H1 (cell line): ENCODE results near the gene NFAT5.

Source experiments
- EZH2 ChIP-seq: fragments of 200-600 bp; sonication (generic); IDR thresholded peaks from 2 replicates; pipeline ENCODE4 v1.7.1; 2012; ENCODE audit warnings: low read depth, mild to moderate bottlenecking, moderate library complexity, low read length, inconsistent platforms; ENCODE audit not compliant: severe bottlenecking
- HDAC2 ChIP-seq, 2 experiments: fragments of 300-600 bp in 1 of 2; sonication (generic) in 1 of 2; IDR thresholded peaks; 2 replicates each; pipeline ENCODE4 v1.6.1; 2011 to 2012; ENCODE audit warnings: low read depth in 2 of 2, low read length in 2 of 2, mild to moderate bottlenecking in 2 of 2, moderate library complexity in 2 of 2, borderline replicate concordance in 1 of 2, inconsistent platforms in 1 of 2
- HDAC6 ChIP-seq: IDR thresholded peaks from one replicate; pipeline ENCODE4 v1.7.1; 2012; ENCODE audit warnings: low read depth, mild to moderate bottlenecking, inconsistent platforms, low read length, moderate library complexity
- MAFK ChIP-seq: IDR thresholded peaks from 2 replicates; pipeline ENCODE4 v1.6.1; 2012; ENCODE audit warnings: low read depth, mild to moderate bottlenecking, improper control_type of control experiment, low read length
- POLR2AphosphoS5 ChIP-seq: IDR thresholded peaks from 2 replicates; pipeline ENCODE4 v1.6.1; 2011; ENCODE audit warnings: low read depth, low read length
- RXRA ChIP-seq: IDR thresholded peaks from 2 replicates; pipeline ENCODE4 v1.6.1; 2011; ENCODE audit warnings: low read depth, mild to moderate bottlenecking, low read length, moderate library complexity; ENCODE audit not compliant: insufficient read depth

DNA sequence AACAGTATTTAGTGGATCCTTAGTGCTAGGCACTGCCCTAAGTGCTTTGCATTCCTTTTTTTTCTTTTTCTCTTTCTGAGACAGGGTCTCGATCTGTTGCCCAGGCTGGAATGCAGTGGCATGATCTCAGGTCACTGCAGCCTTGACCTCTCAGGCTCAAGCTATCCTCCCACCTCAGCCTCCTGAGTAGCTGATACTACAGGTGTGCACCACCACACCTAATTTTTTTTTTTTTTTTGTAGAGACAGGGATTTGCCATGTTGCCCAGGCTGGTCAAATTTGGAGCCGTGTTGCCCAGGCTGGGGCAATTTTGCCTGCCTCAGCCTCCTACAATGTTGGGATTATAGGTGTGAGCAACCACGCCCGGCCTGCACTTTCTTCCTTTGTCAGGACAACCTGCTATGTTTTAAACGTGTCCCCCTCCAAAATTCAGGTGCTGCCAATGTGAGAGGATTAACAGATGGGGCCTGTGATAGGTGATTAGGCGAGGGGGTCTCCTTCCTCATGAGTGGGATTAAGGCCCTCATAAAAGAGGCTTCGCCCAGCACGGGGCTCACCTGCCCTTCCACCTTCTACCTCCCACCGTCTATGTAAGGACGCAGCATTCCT lies 155.2 kb downstream of the NFAT5 start:
- no peak for TF ChIP-seq POLR2AphosphoS5
- TF ChIP-seq EZH2: no peak
- no peak for TF ChIP-seq HDAC2 (IDR thresholded peaks at IDR 0.05; ENCODE audit: borderline replicate concordance in 1 of 2, low read depth in 2 of 2, low read length in 2 of 2)
- no peak for TF ChIP-seq HDAC6
- no peak for TF ChIP-seq RXRA
- no peak for TF ChIP-seq MAFK
